ENCODE results near the gene IGF1R.

Gene IGF1R

GRCh38 chr15:98935736-98936135 is 287.4 kb downstream of the IGF1R start:
- H3K9ac ChIP-seq (ENCODE audit: low read depth, low read length) = no peak overlapping the region
- H3K4me1 ChIP-seq (ENCODE audit: control insufficient read depth, insufficient read depth, low read length) = no peaks in the 10 kb centered on the region
- H3K27me3 ChIP-seq (ENCODE audit: control insufficient read depth, insufficient read depth, low read length) = no peaks in the 10 kb centered on the region
- H3K9me3 ChIP-seq (ENCODE audit: control insufficient read depth, insufficient read depth, low read length) = no peaks in the 10 kb centered on the region
- H3K4me3 ChIP-seq (ENCODE audit: low read depth, low read length) = no peak overlapping the region
- H3K36me3 ChIP-seq (ENCODE audit: control insufficient read depth, insufficient read depth, low read length) = peaks cover 33% of the 10 kb centered on the region

DNA sequence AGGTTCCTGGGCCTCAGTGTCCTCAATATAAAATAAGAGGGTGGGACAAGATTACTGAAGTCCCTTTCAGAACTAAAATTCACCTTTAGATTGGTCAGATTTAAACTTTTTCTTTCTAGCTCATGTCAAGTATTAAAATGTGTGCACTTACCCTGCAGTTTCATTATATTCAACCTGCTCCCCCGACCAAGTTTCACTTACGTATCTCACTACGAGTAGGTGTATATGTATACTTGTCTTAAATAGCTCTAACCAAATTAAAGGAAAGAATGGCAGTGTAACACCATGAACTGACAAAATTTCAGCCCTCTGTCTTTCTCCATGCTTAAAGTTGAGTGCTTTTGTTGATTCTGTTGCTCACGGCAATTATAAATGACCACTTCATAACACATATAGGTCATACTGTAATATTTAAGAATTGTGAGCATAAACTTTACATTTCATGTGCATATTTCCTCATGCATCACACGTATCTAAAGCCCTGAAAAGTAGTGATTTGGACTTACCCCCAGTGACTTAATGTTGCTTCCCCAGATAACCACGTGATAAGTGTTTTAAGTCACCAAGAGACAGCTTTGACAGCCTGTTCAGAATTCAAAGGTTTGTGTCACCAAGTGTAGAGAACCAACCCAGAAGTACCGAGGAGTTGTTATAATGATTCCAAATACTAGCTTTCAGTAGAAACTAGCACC is 289.2 kb downstream of the IGF1R start:
- no peaks in the 10 kb centered on the region for H3K27me3 ChIP-seq (ENCODE audit: control insufficient read depth, insufficient read depth, low read length)
- no peak overlapping the region for H3K9ac ChIP-seq (ENCODE audit: low read depth, low read length)
- peaks cover 33% of the 10 kb centered on the region for H3K36me3 ChIP-seq (ENCODE audit: control insufficient read depth, insufficient read depth, low read length)
- H3K4me3 ChIP-seq (ENCODE audit: low read depth, low read length) = no peak overlapping the region
- no peaks in the 10 kb centered on the region for H3K4me1 ChIP-seq (ENCODE audit: control insufficient read depth, insufficient read depth, low read length)
- no peaks in the 10 kb centered on the region for H3K9me3 ChIP-seq (ENCODE audit: control insufficient read depth, insufficient read depth, low read length)

GRCh38 chr15:98938105-98938417 is 289.7 kb downstream of the IGF1R start:
- Histone ChIP-seq H3K4me1 (ENCODE audit: control insufficient read depth, insufficient read depth, low read length) (no peaks in the 10 kb centered on the region), H3K9me3 (ENCODE audit: control insufficient read depth, insufficient read depth, low read length) (no peaks in the 10 kb centered on the region), H3K9ac (ENCODE audit: low read depth, low read length) (no peak overlapping the region), H3K36me3 (ENCODE audit: control insufficient read depth, insufficient read depth, low read length) (peaks cover 31% of the 10 kb centered on the region), H3K27me3 (ENCODE audit: control insufficient read depth, insufficient read depth, low read length) (no peaks in the 10 kb centered on the region), H3K4me3 (ENCODE audit: low read depth, low read length) (no peak overlapping the region)

DNA sequence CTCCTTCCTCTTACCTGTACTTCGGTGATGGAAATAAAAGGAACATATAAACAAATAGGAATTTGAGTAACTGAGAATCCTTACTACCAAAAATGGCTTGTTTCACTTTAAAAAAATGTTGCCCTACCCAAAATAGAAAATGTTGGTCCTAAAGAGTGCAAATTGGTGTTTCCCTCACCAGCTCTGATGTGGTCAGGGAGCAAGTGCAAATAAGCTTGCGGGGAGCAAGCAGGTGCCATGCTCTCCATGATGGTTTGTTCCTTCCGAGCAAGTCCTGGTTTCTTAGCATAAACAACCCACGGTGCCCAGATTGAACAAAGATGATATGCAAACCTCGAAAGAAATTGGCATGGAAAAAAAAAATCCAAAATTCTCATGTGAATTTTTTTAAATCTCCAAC is 290.5 kb downstream of the IGF1R start:
- Histone ChIP-seq H3K4me3 (ENCODE audit: low read depth, low read length) (no peak overlapping the region), H3K9me3 (ENCODE audit: control insufficient read depth, insufficient read depth, low read length) (no peaks in the 10 kb centered on the region), H3K9ac (ENCODE audit: low read depth, low read length) (no peak overlapping the region), H3K36me3 (ENCODE audit: control insufficient read depth, insufficient read depth, low read length) (peaks cover 33% of the 10 kb centered on the region), H3K4me1 (ENCODE audit: control insufficient read depth, insufficient read depth, low read length) (no peaks in the 10 kb centered on the region), H3K27me3 (ENCODE audit: control insufficient read depth, insufficient read depth, low read length) (no peaks in the 10 kb centered on the region)

DNA sequence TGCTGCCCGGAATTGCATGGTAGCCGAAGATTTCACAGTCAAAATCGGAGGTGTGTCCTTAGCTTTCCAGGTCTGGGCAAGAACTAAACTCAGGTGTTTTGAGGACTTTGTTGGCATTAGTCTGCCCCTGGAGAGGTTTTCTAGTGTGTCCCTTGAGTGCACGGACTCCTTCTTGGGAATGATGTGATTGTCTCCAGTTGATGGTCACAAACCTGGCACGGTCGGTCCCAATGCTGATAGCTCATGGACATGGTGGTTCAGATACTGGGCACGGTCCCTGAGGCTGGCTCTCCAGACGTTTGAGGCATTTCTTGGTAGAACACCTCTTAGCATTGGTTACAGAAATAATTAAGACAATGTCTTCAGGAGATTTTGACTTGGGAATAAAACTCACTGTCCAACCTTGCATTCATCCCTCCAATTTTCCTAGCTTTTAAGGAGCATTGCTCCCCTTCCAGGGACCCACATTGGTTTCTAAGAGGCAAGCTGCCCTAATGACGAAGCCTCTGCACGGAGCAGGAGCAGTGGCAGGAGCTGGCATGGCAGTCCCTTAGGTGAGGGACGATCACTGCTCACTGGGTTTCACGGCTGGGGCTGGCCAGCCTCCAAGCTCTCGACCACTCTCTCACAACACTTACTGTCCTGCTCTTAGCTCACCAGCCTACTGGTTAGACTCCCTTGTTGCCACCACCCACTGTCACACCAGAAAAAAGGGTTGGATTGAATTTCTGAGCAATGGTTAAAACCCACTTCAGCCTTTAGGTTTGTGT is 291.2 kb downstream of the IGF1R start:
- Histone ChIP-seq H3K4me1 (ENCODE audit: control insufficient read depth, insufficient read depth, low read length) (no peaks in the 10 kb centered on the region), H3K9me3 (ENCODE audit: control insufficient read depth, insufficient read depth, low read length) (no peaks in the 10 kb centered on the region), H3K27me3 (ENCODE audit: control insufficient read depth, insufficient read depth, low read length) (no peaks in the 10 kb centered on the region), H3K9ac (ENCODE audit: low read depth, low read length) (no peak overlapping the region), H3K36me3 (ENCODE audit: control insufficient read depth, insufficient read depth, low read length) (peaks cover 30% of the 10 kb centered on the region), H3K4me3 (ENCODE audit: low read depth, low read length) (no peak overlapping the region)

DNA sequence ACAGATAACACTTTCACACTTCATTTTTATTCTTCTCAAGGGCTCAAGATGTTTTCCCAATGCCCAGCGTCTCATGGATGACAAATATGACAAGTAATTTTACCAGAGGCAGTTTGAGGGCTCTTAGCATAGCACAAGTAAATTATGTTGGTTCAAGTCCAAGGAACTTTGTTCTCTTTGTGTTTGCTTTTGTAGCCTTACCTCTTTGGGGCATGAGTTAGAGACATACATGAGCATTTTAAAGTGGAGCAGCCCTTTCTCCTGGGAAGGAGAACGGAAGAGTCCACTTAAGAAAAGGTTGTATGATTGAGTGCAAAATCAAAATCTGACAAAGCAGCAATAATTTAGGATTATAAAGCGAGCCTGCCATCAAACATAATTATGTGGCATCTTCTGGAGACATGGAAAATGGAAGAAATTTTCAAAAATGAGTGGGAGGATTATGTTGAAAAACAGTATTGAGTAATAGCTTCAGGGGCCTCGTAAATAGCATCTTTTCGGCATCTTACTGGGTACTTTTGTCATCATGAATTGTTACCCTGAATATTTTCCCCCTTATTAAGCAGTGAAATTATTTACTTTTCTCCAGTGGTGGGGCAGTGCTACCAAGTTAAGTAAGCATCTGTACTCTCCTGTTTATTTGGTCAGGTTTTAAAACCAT is 293.4 kb downstream of the IGF1R start:
- Histone ChIP-seq H3K9ac (ENCODE audit: low read depth, low read length) (no peak overlapping the region), H3K9me3 (ENCODE audit: control insufficient read depth, insufficient read depth, low read length) (no peaks in the 10 kb centered on the region), H3K4me1 (ENCODE audit: control insufficient read depth, insufficient read depth, low read length) (no peaks in the 10 kb centered on the region), H3K4me3 (ENCODE audit: low read depth, low read length) (no peak overlapping the region), H3K36me3 (ENCODE audit: control insufficient read depth, insufficient read depth, low read length) (peaks cover 24% of the 10 kb centered on the region), H3K27me3 (ENCODE audit: control insufficient read depth, insufficient read depth, low read length) (no peaks in the 10 kb centered on the region)

- H3K4me3 ChIP-seq (ENCODE audit: low read depth, low read length) = no peak overlapping the region
- H3K27me3 ChIP-seq (ENCODE audit: control insufficient read depth, insufficient read depth, low read length) = no peaks in the 10 kb centered on the region
- H3K36me3 ChIP-seq (ENCODE audit: control insufficient read depth, insufficient read depth, low read length) = peaks cover 24% of the 10 kb centered on the region
- H3K4me1 ChIP-seq (ENCODE audit: control insufficient read depth, insufficient read depth, low read length) = no peaks in the 10 kb centered on the region
- no peaks in the 10 kb centered on the region for H3K9me3 ChIP-seq (ENCODE audit: control insufficient read depth, insufficient read depth, low read length)
- no peak overlapping the region for H3K9ac ChIP-seq (ENCODE audit: low read depth, low read length)
Measured at GRCh38 chr15:98942431-98942830, 294.1 kb downstream of the IGF1R start.

- peaks cover 24% of the 10 kb centered on the region for H3K36me3 ChIP-seq (ENCODE audit: control insufficient read depth, insufficient read depth, low read length)
- H3K4me1 ChIP-seq (ENCODE audit: control insufficient read depth, insufficient read depth, low read length) = no peaks in the 10 kb centered on the region
- H3K27me3 ChIP-seq (ENCODE audit: control insufficient read depth, insufficient read depth, low read length) = no peaks in the 10 kb centered on the region
- no peaks in the 10 kb centered on the region for H3K9me3 ChIP-seq (ENCODE audit: control insufficient read depth, insufficient read depth, low read length)
- no peak overlapping the region for H3K4me3 ChIP-seq (ENCODE audit: low read depth, low read length)
- no peak overlapping the region for H3K9ac ChIP-seq (ENCODE audit: low read depth, low read length)
Measured at GRCh38 chr15:98943051-98943508, 294.7 kb downstream of the IGF1R start.

- H3K4me1 ChIP-seq (ENCODE audit: control insufficient read depth, insufficient read depth, low read length) = no peaks in the 10 kb centered on the region
- H3K27me3 ChIP-seq (ENCODE audit: control insufficient read depth, insufficient read depth, low read length) = no peaks in the 10 kb centered on the region
- H3K9ac ChIP-seq (ENCODE audit: low read depth, low read length) = no peak overlapping the region
- H3K4me3 ChIP-seq (ENCODE audit: low read depth, low read length) = no peak overlapping the region
- H3K36me3 ChIP-seq (ENCODE audit: control insufficient read depth, insufficient read depth, low read length) = peaks cover 28% of the 10 kb centered on the region
- no peaks in the 10 kb centered on the region for H3K9me3 ChIP-seq (ENCODE audit: control insufficient read depth, insufficient read depth, low read length)
Measured at GRCh38 chr15:98943601-98944151, 295.3 kb downstream of the IGF1R start.

DNA sequence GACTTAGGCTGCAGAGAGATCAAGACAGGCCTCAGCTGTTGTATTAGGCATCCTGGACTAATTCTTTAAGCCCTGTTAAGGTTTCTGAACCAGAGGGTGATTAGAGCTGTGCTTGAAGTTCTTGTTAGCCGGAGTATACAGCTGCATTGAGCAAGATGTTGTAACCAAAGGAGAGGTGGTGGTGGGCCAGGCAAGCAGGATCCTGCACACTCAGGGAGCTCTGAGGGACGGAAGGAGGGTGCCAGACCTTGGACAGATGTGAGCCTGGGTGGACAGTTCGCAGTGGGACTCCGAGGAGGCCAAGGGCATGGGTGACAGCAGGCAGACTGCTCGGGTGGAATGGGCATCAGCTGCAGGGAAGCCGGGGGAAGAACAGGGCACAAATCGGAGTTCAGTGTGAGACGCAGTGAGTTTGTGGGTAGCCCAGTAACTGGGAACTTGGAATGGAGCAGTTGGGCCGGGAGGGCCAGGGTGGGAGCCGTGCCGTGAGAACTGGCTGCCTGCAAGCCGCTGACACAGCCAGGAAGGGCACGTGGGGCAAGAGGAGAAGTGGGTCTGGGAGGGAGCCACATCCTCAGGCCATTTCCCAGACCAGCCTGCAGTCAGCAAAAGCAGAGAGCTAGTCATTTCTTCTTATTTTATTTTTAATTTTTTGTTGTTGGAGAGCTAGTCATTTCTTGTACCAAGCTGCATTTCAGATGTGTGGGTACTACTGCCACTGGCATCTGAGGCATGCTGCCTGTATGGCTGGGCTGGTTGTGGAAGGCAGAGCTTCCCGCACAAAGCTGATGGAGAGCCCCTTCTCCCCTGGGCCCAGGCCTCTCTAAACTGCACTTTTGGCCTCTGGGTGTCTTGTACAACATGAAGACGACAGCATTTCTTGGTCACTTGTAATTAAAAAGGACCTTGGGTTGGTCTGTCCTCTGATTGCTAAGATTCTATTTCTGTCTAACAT is 298.2 kb downstream of the IGF1R start:
- H3K4me3 ChIP-seq (ENCODE audit: low read depth, low read length) = no peak overlapping the region
- H3K36me3 ChIP-seq (ENCODE audit: control insufficient read depth, insufficient read depth, low read length) = peaks cover 29% of the 10 kb centered on the region
- no peaks in the 10 kb centered on the region for H3K4me1 ChIP-seq (ENCODE audit: control insufficient read depth, insufficient read depth, low read length)
- H3K9ac ChIP-seq (ENCODE audit: low read depth, low read length) = no peak overlapping the region
- H3K27me3 ChIP-seq (ENCODE audit: control insufficient read depth, insufficient read depth, low read length) = no peaks in the 10 kb centered on the region
- no peaks in the 10 kb centered on the region for H3K9me3 ChIP-seq (ENCODE audit: control insufficient read depth, insufficient read depth, low read length)

DNA sequence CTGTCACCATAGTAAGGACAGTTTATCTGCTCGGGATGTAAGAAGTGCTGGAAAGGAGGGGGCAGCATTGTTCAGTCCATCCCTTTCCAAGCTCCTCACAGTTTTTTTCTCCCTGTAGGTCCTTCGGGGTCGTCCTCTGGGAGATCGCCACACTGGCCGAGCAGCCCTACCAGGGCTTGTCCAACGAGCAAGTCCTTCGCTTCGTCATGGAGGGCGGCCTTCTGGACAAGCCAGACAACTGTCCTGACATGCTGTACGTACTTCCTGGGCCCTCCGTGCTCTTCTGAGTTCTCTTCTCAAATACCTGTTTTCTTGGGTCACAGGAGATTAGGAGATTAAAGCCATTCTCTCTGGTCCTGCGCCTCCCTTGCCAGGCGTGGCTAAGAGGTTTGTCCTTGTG is 300.1 kb downstream of the IGF1R start:
- Histone ChIP-seq H3K9me3 (ENCODE audit: control insufficient read depth, insufficient read depth, low read length) (no peaks in the 10 kb centered on the region), H3K4me3 (ENCODE audit: low read depth, low read length) (no peak overlapping the region), H3K36me3 (ENCODE audit: control insufficient read depth, insufficient read depth, low read length) (peaks cover 38% of the 10 kb centered on the region), H3K9ac (ENCODE audit: low read depth, low read length) (no peak overlapping the region), H3K27me3 (ENCODE audit: control insufficient read depth, insufficient read depth, low read length) (no peaks in the 10 kb centered on the region), H3K4me1 (ENCODE audit: control insufficient read depth, insufficient read depth, low read length) (no peaks in the 10 kb centered on the region)
